Activated CD4-positive, alpha-beta T cell treated with anti-CD3 and anti-CD28 coated beads for 24 hours (primary cell): ENCODE results near the gene B3GNT7.
"Not testable (repeated sequence)": the region's sequence is repeated elsewhere in the genome, so short reads cannot be mapped to it uniquely, and the experiment has no call there.

Source experiments
- DNase-seq, 2 donors: peaks; one replicate each; pipeline ENCODE4 v3.0.0-alpha.2; 2020; ENCODE audit warnings: low read depth in 2 of 2

B3GNT7 gene

GRCh38 chr2:231403421-231404182 lies 8.1 kb downstream of the B3GNT7 start:
- DNase-seq: not testable (repeated sequence)

- DNase-seq: not testable (repeated sequence)
Measured at GRCh38 chr2:231404183-231404578, 8.7 kb downstream of the B3GNT7 start.

GRCh38 chr2:231405601-231406367 lies 10.3 kb downstream of the B3GNT7 start:
- not testable (repeated sequence) for DNase-seq

GRCh38 chr2:231407686-231408085 lies 12.2 kb downstream of the B3GNT7 start:
- not testable (repeated sequence) for DNase-seq

- DNase-seq: not testable (repeated sequence)
Measured at GRCh38 chr2:231408304-231408703, 12.8 kb downstream of the B3GNT7 start.

- DNase-seq: no peak
Measured at GRCh38 chr2:231409776-231410175, 14.3 kb downstream of the B3GNT7 start.

- DNase-seq: no peak
Measured at GRCh38 chr2:231410293-231411004, 14.9 kb downstream of the B3GNT7 start.

GRCh38 chr2:231411237-231411636 lies 15.7 kb downstream of the B3GNT7 start:
- no peak for DNase-seq

GRCh38 chr2:231411831-231412617 lies 16.5 kb downstream of the B3GNT7 start:
- DNase-seq: peak; percentile 52 to 69

- DNase-seq: no peak
Measured at GRCh38 chr2:231412618-231412963, 17.1 kb downstream of the B3GNT7 start.

GRCh38 chr2:231413456-231413855 lies 17.9 kb downstream of the B3GNT7 start:
- DNase-seq: no peak

GRCh38 chr2:231413921-231414476 lies 18.5 kb downstream of the B3GNT7 start:
- DNase-seq: no peak

GRCh38 chr2:231415029-231415428 lies 19.5 kb downstream of the B3GNT7 start:
- DNase-seq: no peak

- no peak for DNase-seq
Measured at GRCh38 chr2:231418820-231419640, 23.5 kb downstream of the B3GNT7 start.

GRCh38 chr2:231421051-231421580 lies 25.6 kb downstream of the B3GNT7 start:
- no peak for DNase-seq

GRCh38 chr2:231422056-231422455 lies 26.5 kb downstream of the B3GNT7 start:
- no peak for DNase-seq

GRCh38 chr2:231423176-231423575 lies 27.7 kb downstream of the B3GNT7 start:
- DNase-seq: no peak

GRCh38 chr2:231425291-231425810 lies 29.8 kb downstream of the B3GNT7 start:
- no peak for DNase-seq

- DNase-seq: peak in 1 of 2 donors; percentile 35
Measured at GRCh38 chr2:231425811-231426703, 30.5 kb downstream of the B3GNT7 start.
